Measurements from ENCODE around the gene UPF3B. TPM values are rescaled to one million over a fixed set of nuclear protein-coding genes. Genes with fewer than 3 reads are reported as not detected.
"Not testable (repeated sequence)": the region's sequence is repeated elsewhere in the genome, so short reads cannot be mapped to it uniquely, and the experiment has no call there.

Gene UPF3B
- total RNA-seq, 1 donor from 2014 or later, result 1.7 TPM

DNA sequence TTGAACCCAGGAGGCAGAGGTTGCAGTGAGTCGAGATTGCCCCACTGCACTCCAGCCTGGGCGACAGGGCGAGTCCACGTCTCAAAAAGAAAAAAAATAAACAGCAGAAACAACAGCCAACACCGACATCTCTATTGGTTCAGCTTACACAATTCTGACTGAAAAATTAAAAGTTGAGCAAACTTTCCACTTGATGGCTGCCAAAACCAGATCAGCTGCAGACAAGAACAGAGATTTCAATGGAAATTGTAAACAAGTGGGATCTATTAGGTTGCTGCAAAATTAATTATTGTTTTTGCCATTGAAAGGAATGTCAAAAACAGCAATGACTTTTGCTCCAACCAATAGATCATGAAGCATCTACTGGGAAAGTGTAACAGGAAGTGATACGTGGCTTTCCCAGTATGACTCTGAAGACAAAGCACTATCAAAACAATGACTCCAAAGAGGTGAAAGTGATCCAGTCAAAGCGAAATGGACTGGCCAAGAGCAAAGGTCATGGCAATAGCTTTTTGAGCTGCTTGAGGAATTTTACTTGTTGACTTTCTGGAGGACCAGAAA lies 26.3 kb downstream of the UPF3B start:
- DNase-seq (ENCODE audit: low read depth in 2 of 2), result peak; percentile 75 to 86

DNA sequence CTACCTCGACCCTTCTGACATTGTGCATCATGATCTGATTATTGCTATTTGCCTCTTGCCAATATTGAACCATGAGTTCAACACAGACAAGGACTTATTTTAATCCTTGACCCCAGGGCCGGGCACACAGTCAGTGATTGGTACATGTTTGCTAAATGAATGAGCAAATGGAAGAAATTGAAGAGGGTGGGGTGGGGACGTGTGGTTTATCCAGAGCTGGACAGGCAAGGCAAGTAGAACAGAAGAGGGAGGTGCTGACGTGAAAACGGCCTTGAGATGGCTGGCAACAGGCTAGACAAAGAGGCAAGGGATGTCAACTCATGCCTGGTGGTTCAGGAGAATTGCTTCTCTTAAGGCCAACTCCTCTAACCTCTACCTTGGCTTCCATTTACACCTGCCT lies 28.5 kb downstream of the UPF3B start:
- not testable (repeated sequence) for DNase-seq (ENCODE audit: low read depth in 2 of 2)

DNA sequence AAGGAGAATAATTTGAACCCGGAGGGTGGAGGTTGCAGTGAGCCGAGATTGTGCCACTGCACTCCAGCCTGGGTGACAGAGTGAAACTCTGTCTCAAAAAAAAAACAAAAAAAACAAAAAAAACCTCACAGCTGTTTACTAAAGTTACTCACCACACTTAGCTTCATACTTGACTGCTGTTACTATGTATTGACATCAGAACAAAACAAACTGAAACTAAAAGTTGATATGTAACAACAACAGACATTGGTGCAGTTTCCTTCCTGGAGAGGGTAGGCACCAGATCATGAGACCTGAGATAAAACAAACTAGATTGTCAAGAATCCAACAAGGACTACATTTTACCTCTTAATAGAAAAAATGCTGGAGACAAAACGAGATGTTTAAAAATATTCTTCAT lies 31.1 kb downstream of the UPF3B start:
- peak; percentile 77 to 83 for DNase-seq (ENCODE audit: low read depth in 2 of 2)

DNA sequence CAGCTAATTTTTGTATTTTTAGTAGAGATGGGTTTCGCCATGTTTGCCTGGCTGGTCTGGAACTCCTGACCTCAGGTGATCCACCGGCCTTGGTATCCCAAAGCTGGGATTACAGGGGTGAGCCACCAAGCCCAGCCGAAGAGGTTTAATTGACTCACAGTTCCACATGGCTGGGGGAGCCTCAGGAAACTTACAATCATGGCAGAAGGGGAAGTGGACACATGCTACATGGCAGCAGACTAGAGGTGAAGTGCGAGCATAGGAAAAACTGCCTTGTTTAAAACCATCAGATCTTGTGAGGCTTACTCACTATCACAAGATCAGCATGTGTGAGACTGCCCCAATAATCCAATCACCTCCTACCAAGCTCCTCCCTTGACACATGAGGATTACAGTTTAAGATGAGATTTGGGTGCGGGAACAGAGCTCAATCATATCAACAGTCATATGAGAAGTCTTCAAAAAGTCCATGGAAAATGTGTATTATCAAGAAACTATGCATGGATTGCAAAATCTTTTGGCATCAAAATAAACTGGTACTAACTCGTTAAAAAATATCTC lies 35.6 kb downstream of the UPF3B start:
- no peak for DNase-seq (ENCODE audit: low read depth in 2 of 2)

DNA sequence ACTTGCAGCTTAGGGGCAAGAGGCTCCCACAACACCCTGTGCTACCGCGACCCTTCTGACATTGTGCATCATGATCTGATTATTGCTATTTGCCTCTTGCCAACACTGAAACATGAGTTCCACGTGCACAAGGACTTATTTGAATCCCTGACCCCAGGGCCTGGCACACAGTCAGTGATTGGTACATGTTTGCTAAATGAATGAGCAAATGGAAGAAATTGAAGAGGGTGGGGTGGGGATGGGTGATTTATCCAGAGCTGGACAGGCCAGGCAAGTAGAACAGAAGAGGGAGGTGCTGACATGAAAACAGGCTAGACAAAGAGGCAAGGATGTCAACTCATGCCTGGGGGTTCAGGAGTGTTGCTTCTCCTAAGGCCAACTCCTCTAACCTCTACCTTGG lies 36.5 kb downstream of the UPF3B start:
- DNase-seq (ENCODE audit: low read depth in 2 of 2), result no peak

DNA sequence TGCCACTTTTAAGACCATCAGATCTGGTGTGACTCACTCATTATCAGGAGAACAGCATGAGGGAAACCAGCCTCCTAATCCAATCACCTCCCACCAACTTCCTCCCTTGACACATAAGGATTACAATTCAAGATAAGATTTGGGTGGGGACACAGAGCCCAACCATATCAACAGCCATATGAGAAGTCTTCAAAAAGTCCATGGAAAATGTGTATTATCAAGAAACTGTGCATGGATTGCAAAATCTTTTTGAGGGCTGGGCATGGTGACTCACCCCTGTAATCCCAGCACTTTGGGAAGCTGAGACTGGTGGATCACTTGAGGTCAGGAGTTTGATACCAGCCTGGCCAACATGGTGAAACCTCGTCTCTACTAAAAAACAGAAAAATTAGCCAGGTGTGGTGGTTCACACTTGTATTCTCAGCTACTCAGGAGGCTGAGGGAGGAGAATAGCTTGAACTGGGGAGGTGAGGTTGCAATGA lies 43.5 kb downstream of the UPF3B start:
- DNase-seq (ENCODE audit: low read depth in 2 of 2), result no peak

DNA sequence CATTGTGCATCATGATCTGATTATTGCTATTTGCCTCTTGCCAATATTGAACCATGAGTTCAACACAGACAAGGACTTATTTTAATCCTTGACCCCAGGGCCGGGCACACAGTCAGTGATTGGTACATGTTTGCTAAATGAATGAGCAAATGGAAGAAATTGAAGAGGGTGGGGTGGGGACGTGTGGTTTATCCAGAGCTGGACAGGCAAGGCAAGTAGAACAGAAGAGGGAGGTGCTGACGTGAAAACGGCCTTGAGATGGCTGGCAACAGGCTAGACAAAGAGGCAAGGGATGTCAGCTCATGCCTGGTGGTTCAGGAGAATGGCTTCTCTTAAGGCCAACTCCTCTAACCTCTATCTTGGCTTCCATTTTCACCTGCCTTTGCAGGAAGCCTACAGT lies 44.3 kb downstream of the UPF3B start:
- DNase-seq (ENCODE audit: low read depth in 2 of 2), result not testable (repeated sequence)

DNA sequence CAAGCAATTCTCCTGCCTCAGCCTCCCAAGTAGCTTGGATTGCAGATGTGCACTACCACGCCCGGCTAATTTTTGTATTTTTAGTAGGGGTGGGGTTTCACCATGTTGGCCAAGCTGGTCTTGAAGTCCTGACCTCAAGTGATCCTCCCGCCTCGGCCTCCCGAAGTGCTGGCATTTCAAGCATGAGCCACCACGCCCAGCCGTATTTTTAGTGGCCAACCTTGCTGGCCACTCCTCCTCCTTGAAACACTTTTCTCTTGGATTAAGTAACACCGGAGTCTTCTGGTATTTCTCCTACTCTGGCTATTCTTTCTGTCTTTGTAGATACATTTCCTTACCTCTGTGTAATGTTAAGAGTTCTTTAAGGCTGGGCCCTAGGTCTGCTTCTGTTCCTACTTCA lies 50.2 kb downstream of the UPF3B start:
- DNase-seq (ENCODE audit: low read depth in 2 of 2), result no peak

DNA sequence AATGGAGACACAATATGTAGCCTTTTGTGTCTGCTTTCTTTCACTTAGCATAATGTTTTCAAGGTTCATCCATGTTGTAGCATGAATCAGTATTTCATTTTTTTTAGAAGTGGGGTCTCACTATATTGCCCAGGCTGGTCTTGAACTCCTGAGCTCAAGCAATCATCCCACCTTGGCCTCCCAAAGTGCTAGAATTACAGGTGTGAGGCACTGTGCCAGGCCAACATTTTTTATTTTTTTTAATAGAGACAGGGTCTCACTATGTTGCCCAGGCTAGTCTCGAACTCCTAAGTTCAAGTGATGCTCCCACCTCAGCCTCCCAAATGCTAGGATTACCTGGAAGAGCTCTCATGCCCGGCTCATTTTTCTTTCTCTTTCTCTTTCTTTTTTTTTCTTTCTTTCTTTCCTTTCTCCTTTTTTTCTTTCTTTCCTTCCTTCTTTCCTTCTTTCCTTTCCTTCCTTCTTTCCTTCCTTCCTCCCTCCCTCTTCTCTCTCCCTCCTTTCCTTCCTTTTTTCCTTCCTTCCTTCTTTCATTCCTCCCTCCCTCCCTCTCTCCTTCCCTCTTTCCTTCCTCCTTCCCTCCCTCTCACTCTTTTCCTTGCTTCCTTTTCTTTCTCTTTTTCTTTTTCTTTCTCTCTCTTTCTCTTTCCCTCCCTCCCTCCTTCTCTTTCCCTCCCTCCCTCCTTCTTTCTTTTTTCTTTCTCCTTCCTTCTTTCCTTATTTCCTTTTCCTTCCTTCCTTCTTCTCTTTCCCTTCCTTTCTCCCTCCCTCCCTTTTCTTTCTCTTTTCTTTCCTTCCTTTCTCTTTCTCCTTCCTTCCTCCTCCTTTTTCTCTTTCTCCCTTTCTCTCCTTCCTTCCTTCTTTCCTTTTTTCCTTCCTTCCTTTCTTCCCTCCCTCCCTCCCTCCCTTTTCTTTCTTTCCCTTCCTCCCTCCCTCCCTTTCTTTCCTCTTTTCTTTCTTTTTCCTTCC lies 51.2 kb downstream of the UPF3B start:
- no peak for DNase-seq (ENCODE audit: low read depth in 2 of 2)

DNA sequence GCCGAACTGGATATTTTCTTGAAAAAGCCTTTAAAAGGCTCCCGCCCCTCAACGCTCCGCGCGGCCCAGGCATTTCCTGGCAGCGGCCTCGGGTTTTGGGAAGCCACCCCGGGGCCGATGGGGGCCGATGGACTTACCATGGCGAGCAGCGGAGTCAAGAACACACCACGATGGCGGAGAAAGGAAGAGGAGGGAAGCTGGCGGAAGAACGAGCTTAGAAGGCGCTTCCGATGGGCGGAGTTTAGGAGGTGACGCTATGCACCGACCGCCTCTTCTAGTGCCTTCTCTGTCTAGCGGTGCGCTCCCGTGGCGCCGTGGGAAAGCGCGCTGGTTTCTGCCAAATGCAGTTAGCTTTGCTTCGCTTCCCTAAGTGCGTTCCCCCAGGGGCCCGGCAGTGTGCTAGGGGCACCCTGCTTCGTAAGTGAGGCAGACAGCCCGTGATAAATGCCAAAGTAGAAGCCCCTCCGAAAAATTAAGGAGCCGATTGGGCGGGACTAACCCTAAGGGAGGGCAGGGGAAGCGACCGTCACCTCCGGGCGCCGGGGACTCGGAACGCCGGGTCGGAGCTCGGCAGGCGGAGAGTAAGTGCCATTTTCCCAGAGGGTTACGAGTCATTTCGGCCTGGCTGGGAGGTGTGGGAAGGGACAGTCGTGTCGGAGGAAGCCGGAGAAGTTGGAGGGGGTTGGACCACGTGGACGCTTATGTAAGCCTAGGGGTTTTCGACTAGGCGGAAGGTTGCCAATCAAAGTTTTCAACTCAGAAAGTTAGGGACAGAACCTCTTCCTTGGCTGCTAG lies 61.1 kb downstream of the UPF3B start, which contains the start of gene RPL39:
Gene RPL39 (minus strand): TSS at position 194 of the 795 bp plus-strand sequence. CDS start 54 bp downstream, at position 140.
- DNase-seq (ENCODE audit: low read depth in 2 of 2), result peak; percentile 83 to 92

DNA sequence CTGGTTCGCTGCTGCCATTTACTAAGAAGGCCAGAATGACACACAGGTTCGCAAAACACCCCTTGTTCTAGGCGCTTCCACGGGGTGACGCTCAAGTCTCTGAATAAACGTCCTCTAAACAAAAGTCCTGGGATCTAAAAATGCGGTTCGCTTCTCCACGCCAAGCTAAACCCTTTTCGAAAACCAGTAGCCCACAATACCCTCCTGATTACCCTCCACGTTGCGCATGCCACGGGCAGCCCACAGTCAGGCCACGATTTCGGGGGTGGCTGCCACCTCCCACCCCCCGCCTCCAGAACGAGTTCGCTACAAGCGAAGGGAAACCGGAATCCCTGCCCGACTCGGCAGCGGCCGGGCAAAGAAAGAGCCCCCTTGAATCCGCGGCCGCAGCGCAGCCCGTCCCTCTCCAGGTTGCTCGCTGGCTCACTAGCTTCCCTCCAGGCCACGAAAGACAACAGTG lies 61.8 kb downstream of the UPF3B start:
- peak; percentile 35 to 70 for DNase-seq (ENCODE audit: low read depth in 2 of 2)

DNA sequence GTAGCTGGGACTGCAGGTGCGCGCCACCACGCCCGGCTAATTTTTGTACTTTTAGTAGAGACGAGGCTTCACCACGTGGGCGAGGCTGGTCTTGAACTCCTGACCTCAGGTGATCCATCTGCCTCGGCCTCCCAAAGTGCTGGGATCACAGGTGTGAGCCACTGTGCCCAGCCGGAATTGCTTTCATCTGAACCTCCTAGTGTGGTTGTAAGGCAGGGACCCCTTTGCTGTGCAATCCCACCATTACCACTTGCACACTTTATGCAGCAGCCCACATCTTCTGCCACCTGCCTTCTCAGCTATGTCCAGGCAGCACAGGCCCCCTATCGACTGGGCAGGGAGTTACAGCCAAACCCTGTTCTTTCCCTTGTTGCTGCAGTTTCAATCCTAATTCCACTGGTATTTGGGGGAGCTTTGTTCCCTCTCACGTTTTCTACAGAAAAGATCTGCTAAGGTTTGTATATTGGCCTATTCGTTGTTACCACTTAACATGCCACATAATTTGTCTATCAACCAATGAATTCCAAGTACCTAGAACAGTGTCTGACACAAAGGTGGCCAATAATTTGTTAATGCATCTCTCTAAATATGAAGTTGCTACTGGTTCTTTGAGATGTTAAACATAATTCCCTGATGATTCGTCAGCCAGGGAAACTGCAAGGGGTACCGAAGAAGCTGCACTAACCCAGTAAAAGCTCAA lies 67.9 kb downstream of the UPF3B start:
- peak; percentile 21 to 43 for DNase-seq (ENCODE audit: low read depth in 2 of 2)

Other genes with a start within 250 kb of the UPF3B start
- gene NKRF, start 246.5 kb downstream of the UPF3B start, total RNA-seq, result 3.1 and 4.4 TPM in 2 replicates
- gene SEPTIN6, start 159.8 kb downstream of the UPF3B start, total RNA-seq, result 15.1 and 32.9 TPM in 2 replicates
- gene SOWAHD, start 94.4 kb downstream of the UPF3B start, total RNA-seq, result not detected in 2 replicates
- 2,075 and 2,198 TPM in 2 replicates for gene RPL39, start 61.3 kb downstream of the UPF3B start, total RNA-seq
- 12.8 and 15.2 TPM in 2 replicates for gene RNF113A, start 18.8 kb upstream of the UPF3B start, total RNA-seq
- gene NDUFA1, start 18.9 kb upstream of the UPF3B start, total RNA-seq, result 74.3 and 128 TPM in 2 replicates
- not detected in 2 replicates for gene AKAP14, start 42.9 kb upstream of the UPF3B start, total RNA-seq
- 2.4 and 2.8 TPM in 2 replicates for gene NKAP, start 90.8 kb upstream of the UPF3B start, total RNA-seq
- not detected in 2 replicates for gene RHOXF2B, start 224.7 kb upstream of the UPF3B start, total RNA-seq

All from dermis microvascular lymphatic vessel endothelial cell (primary cell).